Raji (cell line): ENCODE results near the gene RPL22.

Experiments
- POLR2A ChIP-seq: IDR thresholded peaks from 2 replicates; pipeline ENCODE4 v1.6.1; 2011; ENCODE audit warnings: low read depth, low read length, control low read depth; ENCODE audit not compliant: insufficient read depth

Gene RPL22

DNA sequence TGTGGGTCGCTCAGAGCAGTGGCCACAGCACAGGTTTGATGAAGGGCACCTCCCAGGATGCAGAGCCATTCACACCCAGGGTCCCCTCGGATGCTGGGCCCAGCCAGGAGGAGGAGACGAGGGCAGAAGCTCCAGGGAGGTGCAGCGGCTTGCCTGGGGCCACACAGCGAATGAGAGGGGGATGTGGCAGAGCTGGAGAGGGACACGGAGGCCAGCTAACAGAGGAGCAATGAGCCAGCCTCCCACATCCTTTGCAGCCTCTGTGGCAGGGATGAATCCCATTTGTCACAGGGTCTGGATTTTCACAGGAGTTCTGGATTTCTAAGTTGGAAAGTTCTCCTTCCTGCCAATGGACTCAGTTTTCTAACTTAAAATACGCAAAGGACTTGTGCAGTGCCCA is 55.2 kb downstream of the RPL22 start:
- no peak for TF ChIP-seq POLR2A

GRCh38 chr1:6143395-6143794 is 56.0 kb downstream of the RPL22 start:
- TF ChIP-seq POLR2A, result no peak

- no peak for TF ChIP-seq POLR2A
These were observed 56.7 kb downstream of the RPL22 start for GRCh38 chr1:6142734-6143133.

DNA sequence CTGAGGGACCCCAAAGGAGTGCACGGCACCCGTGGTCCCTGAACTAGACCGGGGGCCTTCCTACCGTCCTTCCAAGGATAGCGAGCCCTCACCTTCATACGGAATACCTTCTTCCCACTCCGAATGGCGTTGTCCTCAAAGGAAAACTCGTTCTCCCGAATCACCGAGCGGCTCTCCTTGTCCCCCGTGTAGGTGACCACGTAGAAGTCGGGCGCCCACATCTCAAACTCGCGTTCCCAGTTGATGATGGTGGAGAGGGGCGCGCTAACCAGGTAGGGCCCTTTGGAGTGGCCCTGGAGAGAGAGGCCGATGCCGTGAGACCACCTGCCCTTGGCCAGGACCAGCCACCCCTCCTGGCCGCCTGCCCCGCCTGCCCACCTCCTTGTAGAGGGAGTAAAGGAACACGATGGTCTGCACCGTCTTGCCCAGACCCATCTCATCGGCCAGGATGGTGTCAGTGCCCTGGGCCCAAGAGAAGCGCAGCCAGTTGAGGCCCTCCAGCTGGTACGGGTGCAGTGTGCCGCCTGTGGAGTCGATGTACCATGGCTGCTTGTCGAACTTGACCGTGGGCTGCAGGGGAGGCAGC is 57.3 kb downstream of the RPL22 start:
- no peak for TF ChIP-seq POLR2A

GRCh38 chr1:6141592-6141991 is 57.8 kb downstream of the RPL22 start:
- no peak for TF ChIP-seq POLR2A

DNA sequence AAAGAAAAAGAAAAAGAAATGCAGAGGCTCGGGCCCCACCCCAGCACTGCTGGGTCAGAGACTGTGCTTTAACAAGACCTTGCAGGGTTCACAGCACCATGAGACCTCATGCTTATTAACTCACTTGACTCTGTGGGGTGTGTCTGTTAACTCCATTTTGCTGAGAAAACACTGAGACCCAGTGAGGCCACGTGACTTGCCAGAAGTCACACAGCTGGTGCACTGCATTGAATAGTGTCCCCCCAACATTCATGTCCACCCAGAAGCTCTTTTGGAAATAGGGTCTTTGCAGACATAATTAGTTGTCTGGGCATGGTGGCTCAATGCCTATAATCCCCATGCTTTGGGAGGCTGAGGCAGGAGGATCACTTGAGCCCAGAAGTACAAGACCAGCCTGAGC is 59.0 kb downstream of the RPL22 start:
- no peak for TF ChIP-seq POLR2A

DNA sequence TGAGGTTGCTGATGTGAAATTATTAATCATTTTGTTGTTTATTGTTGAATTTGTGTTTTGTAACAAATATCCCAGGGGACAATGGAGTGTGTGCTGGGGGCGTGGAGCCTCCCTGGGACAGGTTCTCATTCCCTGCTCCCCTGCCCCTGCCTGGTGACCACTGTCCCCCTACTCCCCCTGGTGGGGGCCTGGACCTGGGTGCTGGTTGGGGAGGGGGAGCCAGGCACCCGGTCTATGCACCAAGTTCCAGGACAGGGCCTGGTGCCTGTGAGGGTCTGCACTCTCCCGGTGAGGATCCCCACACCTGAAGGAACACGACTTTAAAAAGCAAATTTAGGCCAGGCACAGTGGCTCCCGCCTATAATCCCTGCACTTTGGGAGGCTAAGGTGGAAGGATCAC is 61.6 kb downstream of the RPL22 start:
- no peak for TF ChIP-seq POLR2A

- no peak for TF ChIP-seq POLR2A
These were observed 62.7 kb downstream of the RPL22 start for GRCh38 chr1:6136516-6137220.
